H9 (cell line): ENCODE results near the gene ZNF365. TPM values are rescaled to one million over a fixed set of nuclear protein-coding genes. Genes with fewer than 3 reads are reported as not detected.

Experiments
- DNase-seq: peaks from one replicate; pipeline ENCODE4 v3.0.0-alpha.2; 2017
- H2AFZ ChIP-seq: one replicate; pipeline ENCODE4 v1.6.1; 2013; ENCODE audit warnings: mild to moderate bottlenecking, low read length, control low read depth, moderate library complexity
- H2AK5ac ChIP-seq: 2 replicates; pipeline ENCODE4 v1.6.1; 2013; ENCODE audit warnings: low read length, control low read depth, mixed read lengths; ENCODE audit not compliant: insufficient read length
- H2BK120ac ChIP-seq: one replicate; pipeline ENCODE4 v1.6.1; 2013; ENCODE audit warnings: low read depth, mild to moderate bottlenecking, low read length, control low read depth, inconsistent platforms; ENCODE audit not compliant: poor library complexity, severe bottlenecking
- H2BK12ac ChIP-seq: 2 replicates; pipeline ENCODE4 v1.6.1; 2013; ENCODE audit warnings: low read length, control low read depth, mixed read lengths, low read depth; ENCODE audit not compliant: insufficient read length
- H2BK15ac ChIP-seq: 2 replicates; pipeline ENCODE4 v1.6.1; 2013; ENCODE audit warnings: low read depth, low read length, control low read depth
- H2BK20ac ChIP-seq: one replicate; pipeline ENCODE4 v1.6.1; 2013; ENCODE audit warnings: low read depth, mild to moderate bottlenecking, low read length, control low read depth, inconsistent platforms; ENCODE audit not compliant: poor library complexity, severe bottlenecking
- H2BK5ac ChIP-seq: 2 replicates; pipeline ENCODE4 v1.6.1; 2013; ENCODE audit warnings: low read length, control low read depth, mixed read lengths; ENCODE audit not compliant: insufficient read length
- H3K14ac ChIP-seq: 2 replicates; pipeline ENCODE4 v1.6.1; 2013; ENCODE audit warnings: low read length, control low read depth; ENCODE audit not compliant: insufficient read depth
- H3K18ac ChIP-seq: 2 replicates; pipeline ENCODE4 v1.6.1; 2013; ENCODE audit warnings: low read depth, mild to moderate bottlenecking, mixed read lengths, low read length, control low read depth; ENCODE audit not compliant: insufficient read length
- H3K23ac ChIP-seq: 2 replicates; pipeline ENCODE4 v1.6.1; 2013; ENCODE audit warnings: low read length, control low read depth, mixed read lengths, low read depth; ENCODE audit not compliant: insufficient read length
- H3K23me2 ChIP-seq: 2 replicates; pipeline ENCODE4 v1.6.1; 2013; ENCODE audit warnings: low read depth, mild to moderate bottlenecking, mixed read lengths, low read length, control low read depth; ENCODE audit not compliant: insufficient read length, poor library complexity, severe bottlenecking
- H3K27ac ChIP-seq: 2 replicates; pipeline ENCODE4 v1.5.1; 2013; ENCODE audit warnings: low read length, control low read depth, mixed read lengths, low read depth; ENCODE audit not compliant: insufficient read length
- H3K27me3 ChIP-seq: 2 replicates; pipeline ENCODE4 v1.6.1; 2013; ENCODE audit warnings: low read length, control low read depth, inconsistent platforms; ENCODE audit not compliant: insufficient read depth
- H3K4ac ChIP-seq: 2 replicates; pipeline ENCODE4 v1.6.1; 2013; ENCODE audit warnings: low read depth, mild to moderate bottlenecking, control low read depth, inconsistent platforms, low read length, moderate library complexity
- H3K4me1 ChIP-seq: 2 replicates; pipeline ENCODE4 v1.6.1; 2013; ENCODE audit warnings: low read length, control low read depth, inconsistent platforms; ENCODE audit not compliant: insufficient read depth
- H3K4me2 ChIP-seq: 2 replicates; pipeline ENCODE4 v1.6.1; 2013; ENCODE audit warnings: low read length, control low read depth, mixed read lengths; ENCODE audit not compliant: insufficient read length, insufficient read depth
- H3K56ac ChIP-seq: 2 replicates; pipeline ENCODE4 v1.6.1; 2013; ENCODE audit warnings: low read depth, mild to moderate bottlenecking, mixed read lengths, low read length, control low read depth; ENCODE audit not compliant: insufficient read length
- H3K79me1 ChIP-seq: 2 replicates; pipeline ENCODE4 v1.6.1; 2013; ENCODE audit warnings: low read depth, mild to moderate bottlenecking, moderate library complexity, low read length, control low read depth, inconsistent platforms; ENCODE audit not compliant: insufficient read depth, poor library complexity, severe bottlenecking
- H3K79me2 ChIP-seq: 2 replicates; pipeline ENCODE4 v1.6.1; 2013; ENCODE audit warnings: low read length, control low read depth, inconsistent platforms; ENCODE audit not compliant: insufficient read depth
- H3K9ac ChIP-seq: 2 replicates; pipeline ENCODE4 v1.6.1; 2013; ENCODE audit warnings: low read length, control low read depth, mixed read lengths; ENCODE audit not compliant: insufficient read length; ENCODE audit errors: extremely low read depth
- H3K9me3 ChIP-seq: one replicate; pipeline ENCODE4 v1.6.1; 2013; ENCODE audit warnings: low read depth, low read length, inconsistent platforms; ENCODE audit not compliant: control insufficient read depth
- H3T11ph ChIP-seq: one replicate; pipeline ENCODE4 v1.6.1; 2013; ENCODE audit warnings: mild to moderate bottlenecking, low read length, control low read depth, inconsistent platforms
- H4K20me1 ChIP-seq: one replicate; pipeline ENCODE4 v1.6.1; 2013; ENCODE audit not compliant: control insufficient read depth, insufficient read length, insufficient read depth
- H4K5ac ChIP-seq: 2 replicates; pipeline ENCODE4 v1.6.1; 2013; ENCODE audit warnings: low read depth, mild to moderate bottlenecking, mixed read lengths, low read length, control low read depth; ENCODE audit not compliant: insufficient read length
- H4K8ac ChIP-seq: replicated peaks from 2 replicates; pipeline ENCODE4 v1.6.1; 2013; ENCODE audit warnings: low read length, control low read depth, mixed read lengths, low read depth; ENCODE audit not compliant: insufficient read length
- H4K91ac ChIP-seq: 2 replicates; pipeline ENCODE4 v1.6.1; 2013; ENCODE audit warnings: low read depth, mild to moderate bottlenecking, moderate library complexity, mixed read lengths, low read length, control low read depth; ENCODE audit not compliant: insufficient read length
- H3K27ac Mint-ChIP-seq, 3 experiments: 2 replicates in 2 of 3; 3 replicates in 1 of 3; pipeline ENCODE4 v1.8.0; 2020 to 2021; ENCODE audit warnings: mixed read lengths in 3 of 3, mild to moderate bottlenecking in 1 of 3, moderate library complexity in 1 of 3
- H3K27me3 Mint-ChIP-seq: 2 replicates; pipeline ENCODE4 v1.8.0; 2021; ENCODE audit warnings: low read depth, mild to moderate bottlenecking, moderate library complexity, mixed read lengths
- H3K36me3 Mint-ChIP-seq, 3 experiments: 2 replicates in 2 of 3; 3 replicates in 1 of 3; pipeline ENCODE4 v1.8.0; 2020 to 2021; ENCODE audit warnings: low read depth in 3 of 3, mixed read lengths in 3 of 3; ENCODE audit not compliant: insufficient read depth in 1 of 3
- H3K4me1 Mint-ChIP-seq, 2 experiments: 2 replicates each; pipeline ENCODE4 v1.8.0; 2020; ENCODE audit warnings: mixed read lengths in 2 of 2
- H3K4me3 Mint-ChIP-seq, 2 experiments: 2 replicates in 1 of 2; 3 replicates in 1 of 2; pipeline ENCODE4 v1.8.0; 2020 to 2021; ENCODE audit warnings: mild to moderate bottlenecking in 2 of 2, mixed read lengths in 2 of 2, moderate library complexity in 1 of 2
- H3K9me3 Mint-ChIP-seq, 2 experiments: 2 replicates in 1 of 2; 3 replicates in 1 of 2; pipeline ENCODE4 v1.8.0; 2020; ENCODE audit warnings: mild to moderate bottlenecking in 2 of 2, mixed read lengths in 2 of 2, moderate library complexity in 1 of 2
- CTCF ChIP-seq: fragments of 200-600 bp; sonication (generic); conservative IDR thresholded peaks from 3 replicates; pipeline ENCODE4 v1.8.0; 2021; ENCODE audit warnings: antibody characterized with exemption, mild to moderate bottlenecking
- WGBS: extraction: QIAGEN DNeasy Blood & Tissue Kit; methylation state at CpG from one replicate; pipeline ENCODE4 v1.1.7; 2013; ENCODE audit warnings: missing lambda C conversion rate, low lambda C conversion rate, mixed read lengths; ENCODE audit not compliant: insufficient read length; ENCODE audit errors: extremely low coverage; 5-methylcytosine and 5-hydroxymethylcytosine counted together
- total RNA-seq: library from RNA; stranded (reverse); gene quantifications from 2 replicates; pipeline ENCODE4 v1.2.1, GENCODE V29; 2021

Gene ZNF365
- total RNA-seq, 1 experiment from 2014 or later = 0.59 TPM

DNA sequence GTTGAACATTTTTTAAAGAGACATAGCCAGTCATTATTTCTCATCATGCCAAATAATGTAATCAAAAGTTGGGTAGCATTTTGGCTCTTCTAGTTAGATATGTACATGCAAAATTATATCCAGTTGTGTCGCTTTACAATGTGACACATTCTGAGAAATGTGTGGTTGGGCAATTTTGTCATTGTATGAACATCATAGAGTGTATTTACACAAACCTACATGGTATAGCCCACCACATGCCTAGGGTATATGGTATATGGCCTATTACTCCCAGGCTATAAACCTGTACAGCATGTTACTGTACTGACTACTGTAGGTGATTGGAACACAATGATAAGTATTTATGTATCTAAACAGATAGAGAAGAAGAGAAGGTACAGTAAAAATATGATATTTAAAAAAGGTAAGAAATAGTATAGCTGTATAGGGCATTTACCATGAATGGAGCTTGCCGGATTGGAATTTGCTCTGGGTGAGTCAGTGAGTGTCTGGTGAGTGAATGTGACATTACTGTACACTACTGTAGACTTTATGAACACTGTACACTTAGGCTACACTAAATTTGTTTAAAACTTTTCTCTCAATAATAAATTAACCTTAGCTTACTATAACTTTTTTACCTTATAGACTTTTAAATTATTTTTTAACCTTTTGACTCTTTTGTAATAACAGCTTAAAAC, 16.5 kb downstream of the ZNF365 start:
- H4K20me1 ChIP-seq = no peaks in the 10 kb centered on the region
- H4K91ac ChIP-seq = no peak overlapping the region
- no peak overlapping the region for H2BK5ac ChIP-seq
- H4K5ac ChIP-seq = no peak overlapping the region
- H3K23ac ChIP-seq = no peak overlapping the region
- no peak overlapping the region for H3K4me3 Mint-ChIP-seq
- H3K9ac ChIP-seq = no peak overlapping the region
- no peak overlapping the region for H3K56ac ChIP-seq
- no peak overlapping the region for H3K18ac ChIP-seq
- 0 out of 2 replicates have a peak, but pooled peaks cover 3% of the 10 kb centered on the region for H3K27me3 Mint-ChIP-seq
- no peak overlapping the region for H2BK15ac ChIP-seq
- WGBS = no CpG with 5 or more reads among the region's 2 CpGs
- no peaks in the 10 kb centered on the region for H3K27me3 ChIP-seq
- H3K23me2 ChIP-seq = no peaks in the 10 kb centered on the region
- DNase-seq = no peak
- H3K79me2 ChIP-seq = no peaks in the 10 kb centered on the region
- H2BK120ac ChIP-seq = no peak overlapping the region
- H3K4ac ChIP-seq = no peak overlapping the region
- no peaks in the 10 kb centered on the region for H3K9me3 Mint-ChIP-seq
- H3K4me2 ChIP-seq = no peak overlapping the region
- H2AK5ac ChIP-seq = no peak overlapping the region
- no peaks in the 10 kb centered on the region for H3K36me3 Mint-ChIP-seq
- peaks cover 12 to 14% of the 10 kb centered on the region in 2 experiments for H3K4me1 Mint-ChIP-seq
- H3K14ac ChIP-seq = no peak overlapping the region
- H3K4me1 ChIP-seq = no peaks in the 10 kb centered on the region
- H3K27ac ChIP-seq = no peak overlapping the region
- H3K9me3 ChIP-seq = no peaks in the 10 kb centered on the region
- H2BK20ac ChIP-seq = no peak overlapping the region
- no peak overlapping the region for H2BK12ac ChIP-seq
- no peak overlapping the region for H3K27ac Mint-ChIP-seq
- no peak overlapping the region for H2AFZ ChIP-seq
- H3K79me1 ChIP-seq = no peaks in the 10 kb centered on the region
- TF ChIP-seq CTCF = no peak
- no peak overlapping the region for H3T11ph ChIP-seq
- H4K8ac ChIP-seq = no peak overlapping the region
